Fibroblast of skin of scalp (primary cell): ENCODE results near the gene NAGLU.
A peak's percentile ranks its signal among the peaks of the same experiment; 100 is the strongest.
"Not testable (repeated sequence)": the region's sequence is repeated elsewhere in the genome, so short reads cannot be mapped to it uniquely, and the experiment has no call there.

Experiments
- DNase-seq: peaks from one replicate; pipeline ENCODE4 v3.0.0-alpha.2; 2013

NAGLU gene

DNA sequence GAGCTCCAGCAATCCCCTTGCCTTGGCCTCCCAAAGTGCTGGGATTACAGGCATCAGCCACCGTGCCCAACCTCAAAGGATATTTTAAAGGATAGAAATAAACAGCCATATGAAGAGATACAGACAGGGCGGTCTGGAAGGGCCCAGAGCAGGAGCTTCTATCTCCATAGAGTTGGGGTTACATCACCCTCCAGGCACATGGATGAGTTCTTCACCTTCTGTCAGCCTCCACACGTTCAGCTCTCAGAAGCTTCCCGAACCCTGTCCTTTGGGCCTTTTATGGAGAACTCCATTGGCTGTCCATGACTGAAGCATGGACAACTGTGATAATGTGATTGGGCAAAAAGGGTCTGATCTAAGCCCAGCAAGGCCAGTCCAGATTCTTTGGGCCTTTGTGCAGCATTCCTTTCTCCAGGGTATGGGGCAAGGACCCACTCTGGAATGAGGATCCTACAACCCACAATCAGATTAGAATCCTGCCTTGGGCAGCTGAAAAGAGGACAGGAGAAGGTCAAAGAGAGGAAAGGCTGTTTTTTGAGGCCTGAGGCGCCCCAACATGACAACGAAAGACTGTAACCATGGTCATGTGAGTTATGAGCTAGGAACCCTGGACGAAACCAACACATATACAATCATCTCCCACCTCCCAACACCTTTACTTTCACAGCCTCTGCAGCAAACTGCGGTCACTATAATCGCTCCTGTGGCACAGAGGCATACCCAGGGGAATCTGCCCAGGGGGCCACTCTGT lies 9.9 kb downstream of the NAGLU start:
- not testable (repeated sequence) for DNase-seq

GRCh38 chr17:42547001-42547461 lies 11.0 kb downstream of the NAGLU start:
- no peak for DNase-seq

DNA sequence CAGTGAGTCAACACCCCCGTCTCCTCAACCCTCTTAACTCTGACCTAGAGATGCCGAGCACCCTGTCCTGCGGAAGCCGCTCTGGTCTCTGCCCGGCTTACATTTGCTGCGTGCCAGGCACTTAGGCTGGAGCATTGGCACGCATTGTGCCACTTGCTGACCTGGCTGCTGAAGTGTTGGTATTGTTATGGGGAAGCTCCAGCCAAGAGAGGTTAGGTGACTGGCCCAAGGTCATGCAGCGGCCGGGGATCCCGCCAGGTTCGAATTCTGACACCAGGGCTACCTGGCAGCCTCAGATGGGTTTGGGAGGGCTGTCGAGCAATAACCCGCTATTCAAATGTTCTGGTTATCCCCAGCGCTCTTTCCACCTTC lies 11.6 kb downstream of the NAGLU start:
- no peak for DNase-seq

DNA sequence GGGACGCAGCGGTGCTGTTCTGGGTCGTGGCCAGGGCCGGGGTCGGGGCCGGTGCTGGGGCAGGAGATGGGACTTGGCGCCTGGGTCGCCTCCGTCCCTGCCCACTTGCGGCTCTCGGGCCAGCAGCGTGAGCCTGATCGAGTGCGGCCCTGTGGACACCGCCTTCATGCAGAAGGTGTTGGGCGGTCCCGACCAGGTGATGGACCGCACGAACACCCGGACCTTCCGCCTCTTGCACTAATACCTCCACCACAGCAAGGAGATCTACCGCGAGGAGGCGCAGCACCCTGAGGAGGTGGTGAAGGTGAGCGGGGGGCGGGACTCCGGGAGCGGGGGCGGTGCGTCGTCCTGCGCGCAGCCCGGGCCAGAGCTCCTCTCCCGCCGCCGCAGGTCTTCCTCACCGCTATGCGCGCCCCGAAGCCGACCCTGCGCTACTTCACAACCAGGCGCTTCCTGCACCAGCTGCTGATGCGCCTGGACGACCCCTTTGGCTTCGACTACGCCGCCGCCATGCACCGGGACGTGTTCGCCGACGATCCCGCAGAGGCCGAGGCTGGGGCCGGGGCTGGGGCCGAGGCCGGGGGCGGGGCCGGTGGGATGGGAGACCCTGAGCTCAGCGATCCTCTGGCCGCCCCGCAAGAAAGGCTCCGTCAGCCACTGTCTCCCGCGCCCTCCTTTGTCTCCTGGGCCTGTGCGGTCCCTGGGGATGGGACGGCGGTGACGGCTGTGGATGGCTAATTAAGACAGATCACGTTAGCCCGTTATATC lies 12.2 kb downstream of the NAGLU start:
- DNase-seq: no peak

DNA sequence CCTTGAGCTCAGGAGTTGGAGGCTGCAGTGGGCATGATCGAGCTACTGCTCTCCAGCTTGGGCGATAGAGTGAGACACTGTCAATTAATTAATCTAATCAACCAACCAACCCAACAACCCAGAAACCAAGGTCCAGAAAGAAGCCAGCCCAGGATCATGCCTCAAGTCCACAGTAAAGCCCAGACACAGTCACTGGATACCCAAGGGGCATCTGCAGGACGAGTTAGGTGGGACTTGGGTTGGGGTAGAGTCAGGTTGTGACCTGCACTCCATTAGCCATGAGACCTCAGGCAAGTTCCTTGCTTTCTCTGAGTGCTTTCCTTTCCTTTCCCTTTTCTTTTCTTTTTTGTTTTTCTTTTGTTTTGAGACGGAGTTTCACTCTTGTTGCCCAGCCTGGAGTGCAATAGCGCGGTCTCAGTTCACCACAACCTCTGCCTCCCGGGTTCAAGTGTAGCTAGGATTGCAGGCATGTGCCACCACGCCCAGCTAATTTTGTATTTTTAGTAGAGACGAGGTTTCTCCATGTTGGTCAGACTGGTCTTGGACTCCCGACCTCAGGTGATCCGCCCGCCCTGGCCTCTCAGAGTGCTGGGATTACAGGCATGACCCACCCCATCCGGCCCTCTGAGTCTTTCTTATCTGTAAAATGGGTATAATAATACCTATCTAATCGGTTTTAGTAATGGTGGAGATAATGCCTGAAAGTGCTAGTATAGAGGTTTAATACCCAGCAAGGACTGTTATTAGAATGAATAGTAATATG lies 13.1 kb downstream of the NAGLU start:
- no peak for DNase-seq

GRCh38 chr17:42552736-42553135 lies 16.7 kb downstream of the NAGLU start, which contains the start of gene HSD17B1:
Gene HSD17B1 (plus strand): TSS chr17:42552923. CDS start chr17:42552934, 11 bp downstream.
- DNase-seq: not testable (repeated sequence)

DNA sequence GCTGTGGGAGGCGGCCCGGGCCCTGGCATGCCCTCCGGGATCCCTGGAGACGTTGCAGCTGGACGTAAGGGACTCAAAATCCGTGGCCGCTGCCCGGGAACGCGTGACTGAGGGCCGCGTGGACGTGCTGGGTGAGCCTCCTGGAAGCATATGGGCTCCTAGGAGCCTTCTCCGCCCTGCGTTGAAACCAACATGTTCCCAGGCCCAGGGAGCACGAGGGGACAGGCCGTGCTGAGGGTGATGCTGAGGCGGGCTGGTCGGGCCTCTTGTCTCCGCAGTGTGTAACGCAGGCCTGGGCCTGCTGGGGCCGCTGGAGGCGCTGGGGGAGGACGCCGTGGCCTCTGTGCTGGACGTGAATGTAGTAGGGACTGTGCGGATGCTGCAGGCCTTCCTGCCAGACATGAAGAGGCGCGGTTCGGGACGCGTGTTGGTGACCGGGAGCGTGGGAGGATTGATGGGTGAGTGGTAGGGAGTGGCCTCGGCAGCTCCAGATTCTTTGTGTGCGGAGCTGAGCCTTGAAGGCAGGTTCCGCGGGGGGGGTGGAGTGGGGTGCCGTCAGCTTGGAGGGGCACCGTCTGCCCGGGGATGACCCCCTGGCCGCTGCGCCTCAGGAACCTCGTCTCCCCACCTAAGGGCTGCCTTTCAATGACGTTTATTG lies 17.2 kb downstream of the NAGLU start:
- no peak for DNase-seq

DNA sequence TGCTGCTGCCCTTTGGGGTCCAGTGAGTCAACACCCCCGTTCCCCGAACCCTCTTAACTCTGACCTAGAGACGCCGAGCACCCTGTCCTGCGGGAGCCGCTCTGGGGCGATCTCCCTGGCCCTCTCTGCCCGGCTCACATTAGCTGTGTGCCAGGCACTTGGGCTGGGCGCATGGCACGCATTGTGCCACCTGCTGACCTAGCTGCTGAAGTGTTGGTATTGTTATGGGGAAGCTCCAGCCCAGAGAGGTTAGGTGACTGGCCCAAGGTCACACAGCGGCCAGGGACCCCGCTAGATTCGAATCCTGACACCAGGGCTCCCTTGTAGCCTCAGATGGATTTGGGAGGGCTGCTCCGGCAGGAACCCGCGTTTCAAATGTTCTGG lies 17.8 kb downstream of the NAGLU start:
- DNase-seq: no peak

- peak; percentile 80 for DNase-seq
Observed at GRCh38 chr17:42554250-42555121, 18.4 kb downstream of the NAGLU start.

GRCh38 chr17:42555122-42555622 lies 19.1 kb downstream of the NAGLU start:
- no peak for DNase-seq

GRCh38 chr17:42555961-42556617 lies 20.0 kb downstream of the NAGLU start:
- not testable (repeated sequence) for DNase-seq

GRCh38 chr17:42559075-42559474 lies 23.0 kb downstream of the NAGLU start:
- DNase-seq: no peak

- no peak for DNase-seq
Observed at GRCh38 chr17:42560246-42560645, 24.2 kb downstream of the NAGLU start.

DNA sequence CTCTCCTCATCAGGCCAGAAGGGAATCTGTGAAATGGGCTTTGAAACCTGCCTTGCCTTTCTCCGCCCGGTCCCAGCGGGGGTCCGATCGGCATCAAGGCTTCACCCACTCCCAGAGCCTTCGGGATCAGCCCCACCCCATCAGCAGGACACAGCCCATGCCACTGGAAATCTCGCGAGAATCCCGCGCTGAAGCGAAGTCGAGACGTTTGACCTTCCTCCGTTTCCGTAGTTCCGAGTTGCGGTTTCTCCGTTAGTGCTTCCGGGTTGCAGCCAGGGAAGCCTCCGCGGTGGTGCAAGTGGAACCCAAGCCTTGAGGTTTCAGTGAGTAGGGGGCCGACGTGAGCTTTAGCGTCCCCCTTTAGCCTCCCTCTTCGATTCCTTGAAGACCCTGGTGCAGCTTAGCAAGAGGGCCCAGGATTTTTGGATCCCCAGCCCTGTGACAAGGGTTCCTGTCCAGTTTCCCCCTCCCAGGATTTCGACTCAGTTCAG lies 25.9 kb downstream of the NAGLU start, which contains the start of gene COASY:
TSS of gene COASY (plus strand) at position 252 of the 491 bp plus-strand sequence. CDS start 475 bp downstream, outside the sequence.
- DNase-seq: peak; percentile 99

- no peak for DNase-seq
Observed at GRCh38 chr17:42562388-42563142, 26.5 kb downstream of the NAGLU start.

DNA sequence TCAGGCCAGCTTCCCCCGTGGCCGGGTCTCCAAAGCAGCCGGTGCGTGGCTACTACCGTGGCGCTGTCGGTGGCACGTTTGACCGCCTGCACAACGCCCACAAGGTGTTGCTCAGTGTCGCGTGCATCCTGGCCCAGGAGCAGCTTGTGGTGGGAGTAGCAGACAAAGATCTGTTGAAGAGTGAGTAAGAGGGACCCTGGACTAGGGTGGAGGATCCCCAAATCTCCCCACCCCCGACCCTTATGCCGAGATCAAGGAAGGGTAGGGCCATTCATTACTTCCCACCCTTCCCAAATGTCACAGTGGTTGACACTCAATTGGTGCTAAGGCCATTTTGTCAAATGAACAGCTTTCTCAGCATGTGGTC lies 27.1 kb downstream of the NAGLU start:
- DNase-seq: no peak

DNA sequence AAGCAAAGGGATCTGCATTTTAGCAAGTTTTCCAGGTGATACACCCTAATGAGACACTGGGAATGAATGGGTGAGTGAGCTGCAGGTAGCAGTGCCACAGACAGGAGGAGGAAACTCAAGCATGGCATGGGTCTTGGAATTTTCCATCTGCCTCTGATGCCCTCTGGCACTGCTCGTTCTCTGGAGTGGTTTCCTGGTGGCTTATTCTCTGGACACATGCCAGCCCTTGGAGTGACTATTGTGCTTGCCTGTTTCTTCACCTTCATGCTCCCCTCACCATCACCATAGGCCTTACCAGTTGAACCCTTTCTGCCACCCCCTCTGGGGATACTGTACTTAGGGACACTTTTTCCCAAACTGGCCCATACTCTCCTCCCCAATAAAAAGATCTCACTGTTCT lies 27.5 kb downstream of the NAGLU start:
- DNase-seq: no peak

GRCh38 chr17:42563950-42564349 lies 27.9 kb downstream of the NAGLU start:
- DNase-seq: no peak

DNA sequence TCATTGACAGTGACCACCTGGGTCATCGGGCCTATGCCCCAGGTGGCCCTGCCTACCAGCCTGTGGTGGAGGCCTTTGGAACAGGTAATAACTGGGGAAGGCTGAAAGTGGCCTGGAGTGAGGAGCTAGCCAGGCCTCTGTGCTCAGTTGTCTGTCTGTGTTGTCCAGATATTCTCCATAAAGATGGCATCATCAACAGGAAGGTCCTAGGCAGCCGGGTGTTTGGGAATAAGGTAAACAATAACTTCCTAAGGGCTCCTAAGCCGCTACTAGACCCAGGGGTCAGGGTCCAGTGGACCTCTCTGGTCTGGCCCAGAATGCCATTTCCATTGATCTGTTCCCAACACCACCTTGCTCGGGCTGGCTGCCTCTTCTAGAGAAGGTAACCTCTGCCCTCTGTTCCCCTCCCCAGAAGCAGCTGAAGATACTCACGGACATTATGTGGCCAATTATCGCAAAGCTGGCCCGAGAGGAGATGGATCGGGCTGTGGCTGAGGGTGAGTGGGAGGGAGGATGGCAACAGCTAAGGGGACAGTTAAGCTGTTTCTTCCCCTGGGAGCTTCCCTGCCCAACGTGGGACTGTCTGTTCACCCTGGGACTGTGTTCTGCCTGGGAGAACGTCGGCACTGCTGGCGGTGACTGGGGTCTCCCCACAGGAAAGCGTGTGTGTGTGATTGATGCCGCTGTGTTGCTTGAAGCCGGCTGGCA lies 28.9 kb downstream of the NAGLU start:
- no peak for DNase-seq
